HG03103 (cell line): ENCODE measurements around the gene MAPK1IP1L.
A peak's percentile ranks its signal among the peaks of the same experiment; 100 is the strongest.
"Not testable (repeated sequence)": the region's sequence is repeated elsewhere in the genome, so short reads cannot be mapped to it uniquely, and the experiment has no call there.

Experiments
- ATAC-seq: cut with Tn5 transposase; IDR thresholded peaks from one replicate; pipeline ENCODE4 v1.9.1; 2021; ENCODE audit warnings: low read depth; ENCODE audit not compliant: unreplicated experiment

Gene MAPK1IP1L

GRCh38 chr14:55053500-55053899, 2.1 kb downstream of the MAPK1IP1L start:
- ATAC-seq, result no peak

DNA sequence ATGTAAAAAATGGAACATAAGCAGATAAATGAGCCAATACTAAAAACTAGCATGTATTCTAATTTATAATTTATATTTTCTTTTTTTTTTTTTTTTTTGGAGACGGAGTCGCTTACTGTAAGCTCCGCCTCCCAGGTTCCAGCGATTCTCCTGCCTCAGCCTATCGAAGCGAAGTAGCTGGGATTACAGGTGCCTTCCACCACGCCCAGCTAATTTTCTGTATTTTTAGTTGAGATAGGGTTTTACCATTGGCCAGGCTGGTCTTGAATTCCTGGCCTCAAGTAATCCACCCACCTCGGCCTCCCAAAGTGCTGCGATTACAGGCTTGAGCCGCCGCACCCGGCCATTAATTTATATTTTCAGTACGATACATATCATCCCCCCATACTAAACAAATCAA, 2.7 kb downstream of the MAPK1IP1L start:
- ATAC-seq, result no peak

GRCh38 chr14:55057919-55058318, 6.5 kb downstream of the MAPK1IP1L start:
- ATAC-seq, result no peak

DNA sequence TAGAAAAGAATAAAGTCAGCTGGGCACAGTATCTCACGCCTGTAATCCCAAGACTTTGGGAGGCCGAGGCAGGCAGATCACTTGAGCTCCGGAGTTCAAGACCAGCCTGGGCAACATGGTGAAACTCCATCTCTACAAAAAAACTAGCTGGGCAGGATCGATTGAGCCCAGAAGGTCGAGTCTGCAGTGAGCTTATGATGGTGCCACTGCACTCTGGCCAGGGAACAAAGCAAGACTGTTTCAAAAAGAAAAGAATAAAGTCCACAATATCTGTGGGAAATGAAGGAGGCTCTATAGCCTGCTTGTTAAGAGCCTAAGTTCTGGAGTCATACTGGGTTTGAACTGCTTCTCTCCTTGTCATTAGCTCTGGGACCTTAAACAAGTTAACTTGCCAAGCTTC, 7.9 kb downstream of the MAPK1IP1L start:
- ATAC-seq, result no peak

DNA sequence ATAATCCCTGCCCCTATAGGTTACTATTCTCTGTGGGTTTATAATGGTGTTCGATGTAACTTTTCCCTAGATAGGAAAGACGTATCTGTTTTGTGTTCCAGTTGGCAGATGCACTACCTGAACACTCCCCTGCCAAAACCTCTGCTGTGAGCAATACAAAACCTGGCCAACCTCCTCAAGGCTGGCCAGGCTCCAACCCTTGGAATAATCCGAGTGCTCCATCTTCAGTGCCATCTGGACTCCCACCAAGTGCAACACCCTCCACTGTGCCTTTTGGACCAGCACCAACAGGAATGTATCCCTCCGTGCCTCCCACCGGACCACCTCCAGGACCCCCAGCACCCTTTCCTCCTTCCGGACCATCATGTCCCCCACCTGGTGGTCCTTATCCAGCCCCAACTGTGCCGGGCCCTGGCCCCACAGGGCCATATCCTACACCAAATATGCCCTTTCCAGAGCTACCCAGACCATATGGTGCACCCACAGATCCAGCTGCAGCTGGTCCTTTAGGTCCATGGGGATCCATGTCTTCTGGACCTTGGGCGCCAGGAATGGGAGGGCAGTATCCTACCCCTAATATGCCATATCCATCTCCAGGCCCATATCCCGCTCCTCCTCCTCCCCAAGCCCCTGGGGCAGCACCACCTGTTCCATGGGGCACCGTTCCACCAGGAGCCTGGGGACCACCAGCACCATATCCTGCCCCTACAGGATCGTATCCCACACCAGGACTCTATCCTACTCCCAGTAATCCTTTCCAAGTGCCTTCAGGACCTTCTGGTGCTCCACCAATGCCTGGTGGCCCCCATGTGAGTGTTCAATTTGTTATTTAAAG, 11.3 kb downstream of the MAPK1IP1L start:
- no peak for ATAC-seq

GRCh38 chr14:55064896-55065295, 13.4 kb downstream of the MAPK1IP1L start:
- not testable (repeated sequence) for ATAC-seq

DNA sequence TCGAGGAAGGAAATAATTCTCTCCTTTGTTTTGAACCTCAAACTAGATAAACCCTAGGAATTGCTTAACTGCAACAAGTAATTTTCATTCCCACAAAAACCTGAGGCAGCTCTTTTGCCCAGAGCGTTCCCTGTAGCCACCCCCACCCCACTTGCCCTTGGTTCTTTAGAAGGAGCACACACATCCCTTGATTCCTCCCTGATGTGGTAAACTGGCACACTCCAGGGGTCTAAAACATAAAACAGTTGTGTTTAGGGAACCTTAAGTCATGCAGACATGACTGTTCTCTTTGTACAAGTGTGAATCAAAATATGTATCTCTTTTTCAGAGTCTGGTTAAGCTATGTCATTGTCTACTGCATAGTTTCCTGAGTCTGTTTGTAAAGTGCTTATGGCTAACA, 14.0 kb downstream of the MAPK1IP1L start:
- ATAC-seq, result no peak

- ATAC-seq, result no peak
Observed at GRCh38 chr14:55066223-55066622, 14.8 kb downstream of the MAPK1IP1L start.

GRCh38 chr14:55070981-55071411, 19.5 kb downstream of the MAPK1IP1L start:
- no peak for ATAC-seq

DNA sequence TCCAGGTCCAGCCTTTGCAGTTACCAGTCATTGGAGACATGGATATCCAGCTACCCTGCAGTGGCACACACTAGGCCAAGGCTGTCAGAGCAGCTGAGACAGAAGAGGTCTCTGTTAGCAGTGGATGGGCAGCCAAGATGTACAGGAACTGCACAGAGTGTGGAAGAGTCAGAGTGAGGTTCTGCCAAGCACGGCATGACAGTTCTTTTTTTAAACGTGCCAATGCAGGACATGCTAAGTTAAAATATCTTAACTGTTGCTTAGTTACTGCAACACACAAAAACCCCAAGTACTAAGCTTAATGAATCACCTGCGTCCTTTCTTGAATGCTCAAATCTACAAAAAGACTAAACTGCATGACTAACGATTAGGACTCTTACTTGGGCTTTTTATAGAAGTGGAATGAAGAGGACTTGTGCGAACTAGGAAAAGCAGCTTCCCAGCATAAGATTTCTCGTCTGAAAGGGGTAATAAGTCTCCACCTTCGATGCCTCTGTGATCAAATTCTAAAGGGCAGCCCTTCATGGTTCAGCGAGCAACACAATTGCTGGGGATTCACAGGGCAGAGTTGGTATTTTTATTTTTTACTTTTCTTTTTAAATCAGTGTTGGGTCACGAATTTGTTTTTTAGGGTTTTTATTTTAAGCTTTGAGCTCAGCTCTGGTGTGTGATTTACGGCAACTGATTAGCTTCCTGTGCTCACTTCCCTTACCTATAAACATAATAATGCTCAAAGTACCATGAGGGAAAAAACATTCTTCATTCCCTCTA, 20.6 kb downstream of the MAPK1IP1L start:
- peak; percentile 39 for ATAC-seq

DNA sequence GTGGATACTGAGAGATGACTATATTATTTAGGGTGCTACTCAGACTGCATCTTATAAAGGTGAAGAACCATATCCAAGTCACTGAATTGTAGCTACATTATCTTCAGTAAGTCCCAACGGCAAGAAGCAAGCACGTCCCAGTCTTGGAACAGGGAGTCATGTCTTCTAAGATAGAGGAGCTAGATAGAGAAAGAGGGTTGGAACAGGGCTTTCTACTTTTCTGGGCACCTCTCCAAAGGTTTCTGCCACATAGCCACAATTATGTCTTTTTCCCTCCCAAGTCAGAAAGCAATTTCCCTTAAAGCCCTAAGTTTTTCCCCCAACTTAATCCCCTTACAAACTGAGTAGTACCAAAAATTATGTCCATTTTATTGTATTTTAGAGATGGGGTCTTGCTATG, 22.4 kb downstream of the MAPK1IP1L start:
- ATAC-seq, result no peak

- ATAC-seq, result peak; percentile 44
Observed at GRCh38 chr14:55074662-55075061, 23.2 kb downstream of the MAPK1IP1L start.

- no peak for ATAC-seq
Observed at GRCh38 chr14:55075628-55076175, 24.3 kb downstream of the MAPK1IP1L start.

GRCh38 chr14:55077170-55078151, 26.0 kb downstream of the MAPK1IP1L start:
- ATAC-seq, result no peak

DNA sequence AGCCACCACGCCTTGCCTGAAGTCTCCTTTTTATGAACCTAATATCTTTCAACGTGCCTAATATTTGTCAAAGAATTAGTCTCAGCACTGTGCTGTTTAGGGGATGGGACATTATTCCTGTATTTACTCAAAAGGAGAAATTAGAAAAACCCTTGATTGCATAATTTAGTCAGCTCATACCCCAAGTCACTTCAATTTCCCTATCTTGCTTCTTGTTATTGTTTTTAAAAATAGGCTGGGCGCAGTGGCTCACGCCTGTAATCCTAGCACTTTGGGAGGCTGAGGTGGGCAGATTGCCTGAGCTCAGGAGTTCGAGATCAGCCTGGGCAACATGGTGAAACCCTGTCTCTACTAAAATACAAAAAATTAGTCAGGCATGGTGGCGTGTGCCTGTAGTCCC, 28.5 kb downstream of the MAPK1IP1L start:
- not testable (repeated sequence) for ATAC-seq

- no peak for ATAC-seq
Observed at GRCh38 chr14:55084401-55085059, 33.1 kb downstream of the MAPK1IP1L start.

DNA sequence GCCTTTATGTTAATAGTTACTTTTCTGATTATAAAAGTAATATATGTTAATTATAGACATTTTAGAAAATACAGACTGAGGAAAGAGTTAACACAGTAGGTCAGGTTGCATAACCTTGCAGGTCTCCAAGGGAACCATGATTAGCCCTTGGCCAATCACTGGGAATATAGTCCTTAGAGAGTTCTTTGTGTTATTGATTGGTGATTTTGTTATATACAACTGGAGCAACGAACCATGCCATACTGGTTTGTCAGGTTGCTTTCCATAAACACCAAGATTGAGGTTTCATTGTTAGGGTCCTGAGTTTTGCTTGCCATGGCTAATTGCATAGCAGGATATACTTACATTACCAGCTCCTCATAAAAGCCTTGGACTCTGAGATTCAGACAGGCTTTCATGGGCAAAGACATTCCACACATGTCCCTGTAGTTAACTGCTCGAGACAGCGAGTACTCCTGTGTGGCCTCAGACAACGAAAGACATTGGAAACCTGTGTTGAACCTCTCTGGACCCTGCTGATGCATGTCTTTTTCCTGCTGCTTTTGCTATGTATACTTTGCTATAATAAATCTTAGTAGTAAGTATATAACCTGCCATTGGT, 33.7 kb downstream of the MAPK1IP1L start:
- ATAC-seq, result no peak

GRCh38 chr14:55086938-55087337, 35.5 kb downstream of the MAPK1IP1L start:
- ATAC-seq, result no peak

DNA sequence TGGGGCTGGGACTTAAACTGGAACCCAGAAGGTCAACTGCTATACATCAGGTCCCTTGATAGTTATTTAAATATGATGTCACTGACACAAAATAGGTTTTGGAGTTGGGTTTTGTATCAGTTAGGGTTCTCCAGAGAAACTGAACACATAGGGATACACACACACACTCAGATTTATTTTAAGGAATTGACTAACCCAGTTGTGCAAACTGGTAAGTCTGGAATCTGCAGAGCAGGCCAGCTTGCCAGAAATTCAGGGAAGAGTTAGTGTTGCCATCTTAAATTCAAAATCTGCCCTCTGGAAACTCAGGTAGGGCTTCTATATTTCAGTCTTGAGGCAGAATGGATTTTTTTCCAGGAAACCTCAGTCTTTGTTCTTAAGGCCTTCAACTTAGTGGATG, 36.9 kb downstream of the MAPK1IP1L start:
- no peak for ATAC-seq
